Stomach (tissue), 4 donors: ENCODE measurements around the gene HDLBP.

Experiments
- CTCF ChIP-seq, 7 experiments: fragments of 450-650 bp in 4 of 7; fragments of 200-600 bp in 3 of 7; sonication (generic) in 3 of 7; IDR thresholded peaks; one replicate each; pipeline ENCODE4 v1.5.1; 2016 to 2019; ENCODE audit warnings: antibody characterized with exemption in 7 of 7, control low read depth in 2 of 7, mild to moderate bottlenecking in 1 of 7
- EP300 ChIP-seq: sonication (generic); formaldehyde crosslinking; IDR thresholded peaks from one replicate; pipeline ENCODE4 v1.6.1; 2017; ENCODE audit warnings: antibody characterized with exemption
- POLR2AphosphoS5 ChIP-seq, 3 donors: sonication (generic); formaldehyde crosslinking; IDR thresholded peaks; one replicate each; pipeline ENCODE4 v1.6.1; 2016; ENCODE audit warnings: antibody characterized with exemption in 3 of 3

GRCh38 chr2:241218131-241219029, 97.1 kb downstream of the HDLBP start:
- TF ChIP-seq CTCF (IDR thresholded peaks at IDR 0.05) (peak in 3 of 7 experiments; percentile 5 to 15 (median 11)), POLR2AphosphoS5 (IDR thresholded peaks at IDR 0.05) (no peak), EP300 (no peak)
